ENCODE data around the gene CENPO.

Gene CENPO, protein sequence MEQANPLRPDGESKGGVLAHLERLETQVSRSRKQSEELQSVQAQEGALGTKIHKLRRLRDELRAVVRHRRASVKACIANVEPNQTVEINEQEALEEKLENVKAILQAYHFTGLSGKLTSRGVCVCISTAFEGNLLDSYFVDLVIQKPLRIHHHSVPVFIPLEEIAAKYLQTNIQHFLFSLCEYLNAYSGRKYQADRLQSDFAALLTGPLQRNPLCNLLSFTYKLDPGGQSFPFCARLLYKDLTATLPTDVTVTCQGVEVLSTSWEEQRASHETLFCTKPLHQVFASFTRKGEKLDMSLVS

DNA sequence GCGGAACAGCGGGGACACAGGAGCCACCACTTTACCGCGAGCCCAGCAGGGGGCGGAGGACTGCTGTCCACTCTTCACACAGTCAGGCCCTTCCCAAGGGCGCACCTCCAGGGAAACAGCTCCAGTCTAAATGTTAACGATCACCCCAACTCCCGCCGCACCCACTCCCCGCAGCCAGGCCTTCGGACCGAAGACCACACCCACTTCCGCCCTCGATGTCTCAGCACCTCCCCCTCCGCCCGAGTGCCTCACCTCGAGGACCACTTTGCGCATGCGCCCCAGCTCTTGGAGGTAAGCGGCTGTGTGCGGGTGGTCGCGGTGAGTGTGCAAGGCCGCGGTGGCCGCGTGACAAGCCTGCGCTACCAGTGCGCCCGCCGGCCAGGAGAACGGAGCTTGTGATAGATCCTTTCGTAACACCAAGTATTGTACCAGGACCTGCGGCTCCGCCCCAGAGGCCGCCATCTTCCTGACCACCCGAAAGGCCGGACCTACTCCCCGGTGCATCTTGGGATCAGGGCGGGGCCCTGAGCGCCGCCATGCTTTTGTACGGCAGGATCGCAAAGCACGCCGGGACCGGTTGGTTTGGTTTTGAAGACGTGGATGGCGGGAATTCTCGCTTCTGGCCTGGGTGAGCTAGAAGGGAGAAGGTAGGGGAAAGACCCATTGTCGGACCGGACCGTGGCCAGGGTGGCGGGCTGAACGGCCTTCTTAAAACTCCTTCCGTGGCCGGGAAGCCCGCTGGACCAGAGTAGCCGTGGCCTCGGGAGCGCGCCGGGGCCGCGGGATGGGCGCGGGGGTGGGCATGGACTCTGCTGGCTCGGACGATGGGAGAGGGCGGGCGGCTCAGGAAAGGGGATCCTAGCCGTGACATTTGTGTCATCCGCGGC lies at the start of gene CENPO, which contains the start of gene PTRHD1:
Gene CENPO (plus strand): TSS at position 552 of the 887 bp plus-strand sequence. CDS start 495 bp downstream, outside the sequence.
Gene PTRHD1 (minus strand): TSS at position 518 of the 887 bp plus-strand sequence. CDS start 14 bp downstream, at position 504.
- Histone ChIP-seq H3K9ac (ENCODE audit: low read depth, low read length) (peak within 1 kb of the TSS; percentile 82), H3K36me3 (ENCODE audit: insufficient read depth, low read length) (peaks cover 17% of the 10 kb centered on the region), H3K4me1 (ENCODE audit: insufficient read depth, low read length) (peaks cover 17% of the 10 kb centered on the region), H3K9me3 (ENCODE audit: control insufficient read depth, insufficient read depth, low read length) (no peaks in the 10 kb centered on the region)

DNA sequence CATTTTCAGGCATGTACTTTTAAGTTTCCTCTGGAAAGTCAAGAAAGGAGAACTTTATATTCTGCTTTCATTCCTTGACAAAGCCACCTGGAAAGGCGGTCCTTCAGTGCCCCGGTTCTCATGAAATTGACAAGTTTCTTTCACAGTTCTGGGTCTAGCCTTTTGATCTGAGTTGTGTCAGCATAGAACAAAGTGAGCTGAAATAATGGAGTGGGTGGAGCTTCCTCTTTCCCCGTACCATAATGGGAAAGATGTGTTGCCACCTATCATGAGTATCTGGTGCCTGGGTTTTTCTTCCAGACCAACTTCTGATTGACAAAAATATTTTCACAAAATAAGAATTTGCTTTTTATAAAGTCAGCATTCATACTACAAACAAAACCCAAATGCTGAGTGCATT lies 49.3 kb upstream of the CENPO start:
- no peak overlapping the region for H3K9ac ChIP-seq (ENCODE audit: low read depth, low read length)
- peaks cover 4% of the 10 kb centered on the region; the same call in 1 of the 2 replicates for H3K4me1 ChIP-seq (ENCODE audit: insufficient read depth, low read length)
- H3K9me3 ChIP-seq (ENCODE audit: control insufficient read depth, insufficient read depth, low read length): no peaks in the 10 kb centered on the region
- no peaks in the 10 kb centered on the region for H3K36me3 ChIP-seq (ENCODE audit: insufficient read depth, low read length)

DNA sequence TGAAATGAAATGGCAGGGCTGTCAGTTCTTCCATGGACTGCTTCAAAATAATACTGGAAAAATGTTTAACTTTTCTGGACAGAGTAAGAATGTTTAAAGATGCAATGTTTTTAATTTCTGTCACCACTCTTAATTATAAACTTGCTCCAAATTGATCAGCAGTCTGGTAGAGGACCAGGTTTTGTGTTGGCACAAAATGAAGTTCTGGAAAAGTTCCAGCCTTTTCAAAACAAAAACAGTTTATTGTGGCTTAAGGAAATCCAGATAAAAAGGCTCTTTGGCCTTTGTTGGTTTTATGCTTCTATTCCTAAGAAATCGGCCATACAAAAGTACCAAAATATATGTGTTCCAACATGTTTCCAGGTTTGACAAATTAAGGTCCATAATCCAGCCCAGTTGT lies 48.9 kb upstream of the CENPO start:
- no peaks in the 10 kb centered on the region for H3K9me3 ChIP-seq (ENCODE audit: control insufficient read depth, insufficient read depth, low read length)

DNA sequence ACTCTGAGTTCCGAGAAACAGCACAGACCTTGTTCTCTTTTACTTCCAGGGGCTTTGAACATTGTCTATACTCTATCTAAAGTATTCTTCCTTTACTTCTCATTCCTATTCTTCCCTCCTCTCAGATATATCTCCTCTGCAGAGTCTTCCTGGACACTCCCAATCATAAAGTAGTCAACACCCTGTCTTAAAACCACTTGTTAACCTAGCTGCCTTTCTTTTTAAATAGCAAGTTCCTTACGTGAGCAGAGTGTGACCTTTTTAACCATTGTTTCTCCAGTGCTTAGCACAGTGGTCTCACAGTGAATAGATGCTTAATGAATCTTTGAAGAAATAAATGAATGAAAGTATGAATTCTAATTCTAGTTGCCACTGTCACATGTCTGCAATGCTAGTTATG lies 47.4 kb upstream of the CENPO start:
- no peaks in the 10 kb centered on the region for H3K36me3 ChIP-seq (ENCODE audit: insufficient read depth, low read length)
- no peaks in the 10 kb centered on the region for H3K9me3 ChIP-seq (ENCODE audit: control insufficient read depth, insufficient read depth, low read length)

More for the DNA sequence above, 48.9 kb upstream of the CENPO start:
- Histone ChIP-seq H3K9ac (ENCODE audit: low read depth, low read length) (no peak overlapping the region), H3K36me3 (ENCODE audit: insufficient read depth, low read length) (no peaks in the 10 kb centered on the region), H3K4me1 (ENCODE audit: insufficient read depth, low read length) (peaks cover 4% of the 10 kb centered on the region; the same call in 1 of the 2 replicates)

DNA sequence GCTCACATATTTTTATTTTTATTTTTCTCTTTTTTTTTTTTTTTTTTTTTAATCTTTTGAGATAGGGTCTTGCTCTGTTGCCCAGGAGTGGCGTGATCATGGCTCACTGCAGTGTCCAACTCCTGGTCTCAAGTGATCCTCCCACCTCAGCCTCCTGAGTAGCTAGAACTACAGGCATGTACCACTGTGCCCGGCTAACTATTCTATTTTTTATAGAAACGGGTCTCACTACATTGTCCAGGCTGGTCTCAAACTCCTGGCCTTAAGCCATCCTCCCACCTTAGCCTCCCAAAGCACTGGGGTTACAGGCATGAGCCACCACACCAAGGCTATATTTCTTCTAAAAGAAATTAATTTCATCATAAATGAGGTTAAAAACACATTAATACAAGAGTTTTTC lies 45.9 kb upstream of the CENPO start:
- Histone ChIP-seq H3K36me3 (ENCODE audit: insufficient read depth, low read length) (no peaks in the 10 kb centered on the region), H3K9me3 (ENCODE audit: control insufficient read depth, insufficient read depth, low read length) (no peaks in the 10 kb centered on the region), H3K9ac (ENCODE audit: low read depth, low read length) (no peak overlapping the region), H3K4me1 (ENCODE audit: insufficient read depth, low read length) (no peaks in the 10 kb centered on the region)

More for the DNA sequence above, 47.4 kb upstream of the CENPO start:
- no peak overlapping the region for H3K9ac ChIP-seq (ENCODE audit: low read depth, low read length)
- no peaks in the 10 kb centered on the region for H3K4me1 ChIP-seq (ENCODE audit: insufficient read depth, low read length)

DNA sequence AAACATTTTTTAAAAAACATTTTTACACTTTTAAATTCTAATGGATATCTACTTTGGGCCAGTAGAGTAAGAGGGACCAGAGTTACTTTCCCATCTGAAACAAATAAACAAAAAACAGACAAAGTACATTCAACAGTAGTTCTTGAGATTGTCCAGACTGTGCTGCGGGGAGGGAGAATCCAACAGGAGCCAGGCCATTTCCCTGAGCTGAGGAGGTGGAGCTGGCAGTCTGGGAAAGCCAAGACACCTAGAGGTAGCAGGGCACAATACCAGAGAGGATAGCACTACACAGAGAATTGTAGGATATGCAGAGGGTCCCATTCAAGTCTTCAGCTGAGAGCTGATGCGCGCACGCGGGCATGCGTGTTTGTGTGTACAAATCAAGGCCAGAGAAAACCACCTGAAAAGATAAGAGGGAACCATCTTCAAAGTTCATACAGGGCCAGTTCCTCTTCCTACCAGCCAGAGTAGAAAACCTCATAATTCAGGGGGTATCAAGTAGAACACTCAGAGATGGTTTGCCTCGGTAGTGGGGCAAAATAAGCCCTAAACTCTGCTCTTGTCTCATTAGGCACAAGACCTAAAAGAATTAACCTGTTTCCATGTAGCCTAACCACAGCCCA lies 44.0 kb upstream of the CENPO start:
- Histone ChIP-seq H3K9me3 (ENCODE audit: control insufficient read depth, insufficient read depth, low read length) (no peaks in the 10 kb centered on the region), H3K9ac (ENCODE audit: low read depth, low read length) (no peak overlapping the region), H3K36me3 (ENCODE audit: insufficient read depth, low read length) (no peaks in the 10 kb centered on the region; the same call in 1 of the 2 replicates), H3K4me1 (ENCODE audit: insufficient read depth, low read length) (no peaks in the 10 kb centered on the region)

DNA sequence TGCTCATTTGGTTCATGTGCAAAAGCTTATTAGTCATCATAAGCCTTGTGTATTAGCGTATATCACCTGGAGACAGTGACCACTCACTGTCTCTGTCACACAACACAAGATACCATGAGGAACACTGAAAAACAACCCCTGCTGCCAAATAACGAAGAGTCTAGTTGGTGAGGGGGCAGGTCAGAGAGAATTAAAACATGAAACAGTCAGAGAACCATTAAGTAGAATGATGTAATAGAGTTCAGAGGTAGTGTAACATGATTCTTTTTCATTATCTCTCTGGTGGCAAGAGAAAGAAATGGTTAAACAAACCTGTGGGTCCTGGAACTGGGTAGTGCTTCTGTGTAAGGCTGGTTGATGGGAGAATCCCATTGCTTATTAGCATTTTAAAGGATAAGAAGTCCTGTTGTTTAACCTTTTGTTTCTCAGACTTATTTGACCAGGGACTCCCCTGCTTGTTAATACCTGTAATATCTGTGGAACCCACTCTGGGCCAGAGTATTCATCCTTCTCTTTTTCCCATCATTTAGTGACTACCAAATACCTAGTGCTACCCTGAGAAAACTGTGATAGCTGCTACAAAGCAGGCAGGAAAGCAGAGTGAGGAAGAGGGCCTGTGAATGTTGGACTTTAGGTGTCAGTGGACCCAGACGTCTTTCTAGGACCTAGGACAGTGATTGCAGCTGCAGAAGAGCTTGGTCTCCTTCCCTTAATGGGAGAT lies 38.1 kb upstream of the CENPO start:
- Histone ChIP-seq H3K9ac (ENCODE audit: low read depth, low read length) (no peak overlapping the region), H3K9me3 (ENCODE audit: control insufficient read depth, insufficient read depth, low read length) (no peaks in the 10 kb centered on the region), H3K36me3 (ENCODE audit: insufficient read depth, low read length) (no peaks in the 10 kb centered on the region; the same call in 1 of the 2 replicates), H3K4me1 (ENCODE audit: insufficient read depth, low read length) (peaks cover 10% of the 10 kb centered on the region)

DNA sequence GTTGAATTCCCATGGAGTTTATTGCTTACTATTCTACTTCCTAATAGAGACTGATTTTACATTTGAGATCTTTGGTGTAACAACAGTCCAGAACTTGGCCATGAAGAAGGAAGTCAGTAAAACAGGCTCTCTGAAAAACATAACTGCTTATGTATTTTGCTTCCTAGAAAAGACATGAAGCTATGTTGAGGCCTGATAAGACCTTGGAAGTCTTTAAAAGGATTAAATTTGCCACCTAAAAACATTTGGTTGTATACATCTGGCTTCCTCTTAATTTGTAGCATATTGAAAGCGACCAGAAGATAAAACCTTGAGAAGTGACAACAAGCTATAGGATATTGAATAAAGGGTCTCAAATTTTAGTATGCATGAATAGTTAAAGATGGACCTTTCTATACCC lies 36.4 kb upstream of the CENPO start:
- Histone ChIP-seq H3K9ac (ENCODE audit: low read depth, low read length) (no peak overlapping the region), H3K9me3 (ENCODE audit: control insufficient read depth, insufficient read depth, low read length) (no peaks in the 10 kb centered on the region), H3K36me3 (ENCODE audit: insufficient read depth, low read length) (no peaks in the 10 kb centered on the region; the same call in 1 of the 2 replicates), H3K4me1 (ENCODE audit: insufficient read depth, low read length) (peaks cover 10% of the 10 kb centered on the region)

DNA sequence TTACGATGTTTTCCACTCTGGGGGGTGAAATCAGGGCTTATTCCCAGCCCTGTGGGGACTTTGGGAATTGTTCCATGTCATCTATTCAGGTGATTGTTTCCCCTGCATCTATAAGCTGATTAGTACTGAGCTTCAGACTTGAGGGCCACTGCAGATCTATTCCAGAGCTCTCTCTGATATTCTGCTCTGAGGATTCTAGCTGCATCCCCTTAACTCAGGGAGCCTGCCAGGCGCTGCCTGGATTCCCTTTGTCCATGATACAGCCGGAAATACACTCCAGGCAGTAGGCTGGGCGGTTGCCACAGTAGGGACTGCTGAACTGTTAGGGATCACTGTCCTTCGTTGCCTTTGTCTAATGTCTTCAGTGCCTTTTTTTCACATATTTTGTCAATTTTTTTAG lies 31.4 kb upstream of the CENPO start:
- Histone ChIP-seq H3K36me3 (ENCODE audit: insufficient read depth, low read length) (no peaks in the 10 kb centered on the region), H3K9ac (ENCODE audit: low read depth, low read length) (no peak overlapping the region), H3K4me1 (ENCODE audit: insufficient read depth, low read length) (no peaks in the 10 kb centered on the region)

DNA sequence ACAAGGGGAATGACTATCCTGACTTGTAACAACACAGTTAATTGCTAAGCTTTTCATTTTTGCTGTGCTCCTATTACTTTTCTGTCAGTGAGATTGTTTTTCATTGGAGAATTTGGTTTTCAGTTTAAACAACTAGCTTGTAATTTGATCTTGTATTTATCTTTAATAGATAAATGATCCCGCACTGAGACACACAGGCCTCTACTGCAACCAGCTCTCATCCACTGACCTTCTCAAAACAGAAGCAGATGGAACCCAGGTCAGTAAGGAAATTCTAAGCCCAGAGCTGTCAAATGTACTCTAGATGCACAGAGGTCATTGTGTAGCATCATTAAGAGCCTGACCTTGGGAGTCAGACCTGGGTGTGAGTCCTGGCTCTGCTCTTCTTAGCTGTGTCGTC lies 30.7 kb upstream of the CENPO start:
- Histone ChIP-seq H3K9me3 (ENCODE audit: control insufficient read depth, insufficient read depth, low read length) (no peaks in the 10 kb centered on the region), H3K9ac (ENCODE audit: low read depth, low read length) (no peak overlapping the region), H3K36me3 (ENCODE audit: insufficient read depth, low read length) (no peaks in the 10 kb centered on the region), H3K4me1 (ENCODE audit: insufficient read depth, low read length) (no peaks in the 10 kb centered on the region)

More for the DNA sequence above, 31.4 kb upstream of the CENPO start:
- no peaks in the 10 kb centered on the region for H3K9me3 ChIP-seq (ENCODE audit: control insufficient read depth, insufficient read depth, low read length)

DNA sequence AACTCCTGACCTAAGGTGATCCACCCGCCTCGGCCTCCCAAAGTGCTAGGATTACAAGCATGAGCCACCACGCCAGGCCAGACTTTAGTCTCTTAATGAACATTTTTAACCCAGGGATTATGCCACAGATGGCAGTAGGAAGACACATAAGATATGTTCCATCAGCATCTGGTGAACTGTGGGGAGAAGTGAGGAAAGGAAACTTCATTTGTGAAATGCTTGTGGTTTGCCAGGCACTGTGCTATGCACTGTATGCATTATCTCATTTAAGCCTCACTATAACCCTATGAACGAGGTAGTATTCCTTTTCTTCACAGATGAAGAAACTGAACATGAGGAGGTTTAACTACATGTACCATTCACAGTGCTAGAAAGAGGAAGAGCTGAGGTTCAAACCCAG lies 29.4 kb upstream of the CENPO start:
- no peaks in the 10 kb centered on the region for H3K36me3 ChIP-seq (ENCODE audit: insufficient read depth, low read length)
- H3K4me1 ChIP-seq (ENCODE audit: insufficient read depth, low read length): no peaks in the 10 kb centered on the region
- no peak overlapping the region for H3K9ac ChIP-seq (ENCODE audit: low read depth, low read length)
- no peaks in the 10 kb centered on the region for H3K9me3 ChIP-seq (ENCODE audit: control insufficient read depth, insufficient read depth, low read length)

DNA sequence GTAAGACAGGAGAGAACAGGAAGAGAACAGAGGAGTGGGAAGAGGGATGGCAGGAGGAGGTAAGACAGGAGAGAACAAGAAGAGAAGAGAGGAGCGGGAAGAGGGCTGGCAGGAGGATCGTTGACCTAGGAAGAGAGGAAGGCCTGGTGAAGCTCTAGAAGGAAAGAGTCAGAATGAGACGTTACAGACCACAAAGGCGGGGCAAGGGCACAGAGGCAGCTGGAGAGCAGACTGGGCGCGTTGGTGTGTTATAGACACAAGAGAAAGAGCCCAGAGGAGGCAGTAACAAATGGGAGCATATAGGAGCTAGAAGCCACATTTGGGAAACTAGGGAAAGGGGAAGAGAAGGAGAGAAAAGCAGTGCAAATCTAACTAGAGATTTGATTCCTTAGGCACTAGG lies 26.6 kb upstream of the CENPO start:
- Histone ChIP-seq H3K9me3 (ENCODE audit: control insufficient read depth, insufficient read depth, low read length) (no peaks in the 10 kb centered on the region), H3K36me3 (ENCODE audit: insufficient read depth, low read length) (no peaks in the 10 kb centered on the region), H3K4me1 (ENCODE audit: insufficient read depth, low read length) (no peaks in the 10 kb centered on the region), H3K9ac (ENCODE audit: low read depth, low read length) (no peak overlapping the region)

DNA sequence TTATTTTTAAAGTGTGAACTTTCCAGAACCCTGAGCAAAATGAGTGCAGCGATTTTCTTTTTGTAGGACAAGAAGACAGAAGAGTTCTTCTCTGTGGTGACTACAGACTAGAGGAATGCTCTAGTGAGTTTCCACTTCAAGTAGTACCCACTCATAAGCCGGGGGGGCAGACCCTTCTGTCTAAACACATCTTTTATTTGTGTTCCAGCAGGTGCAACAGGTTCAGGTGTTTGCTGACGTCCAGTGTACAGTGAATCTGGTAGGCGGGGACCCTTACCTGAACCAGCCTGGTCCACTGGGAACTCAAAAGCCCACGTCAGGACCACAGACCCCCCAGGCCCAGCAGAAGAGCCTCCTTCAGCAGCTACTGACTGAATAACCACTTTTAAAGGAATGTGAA lies 25.2 kb upstream of the CENPO start:
- Histone ChIP-seq H3K9me3 (ENCODE audit: control insufficient read depth, insufficient read depth, low read length) (no peaks in the 10 kb centered on the region), H3K9ac (ENCODE audit: low read depth, low read length) (no peak overlapping the region), H3K4me1 (ENCODE audit: insufficient read depth, low read length) (no peaks in the 10 kb centered on the region), H3K36me3 (ENCODE audit: insufficient read depth, low read length) (no peaks in the 10 kb centered on the region)

DNA sequence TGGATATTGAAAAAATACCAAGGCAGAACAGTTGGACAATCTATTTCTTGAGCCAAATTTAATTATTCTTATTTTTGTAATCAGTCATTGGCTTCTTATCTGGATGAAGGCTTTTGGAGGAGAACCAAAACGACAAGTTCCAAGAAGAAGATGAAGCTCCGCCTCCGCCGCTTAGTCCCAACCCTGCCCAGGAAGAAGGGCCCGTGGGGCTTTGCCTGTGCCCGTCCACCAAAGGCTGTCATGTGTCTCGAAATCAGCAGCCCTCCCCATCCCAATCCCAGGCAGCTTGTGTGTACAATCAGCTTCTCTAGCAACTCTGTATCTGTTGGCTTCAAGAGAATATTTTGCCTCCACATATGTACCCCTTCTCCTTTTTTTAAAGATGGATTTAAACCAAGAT lies 24.6 kb upstream of the CENPO start:
- Histone ChIP-seq H3K9ac (ENCODE audit: low read depth, low read length) (no peak overlapping the region), H3K4me1 (ENCODE audit: insufficient read depth, low read length) (no peaks in the 10 kb centered on the region), H3K9me3 (ENCODE audit: control insufficient read depth, insufficient read depth, low read length) (no peaks in the 10 kb centered on the region), H3K36me3 (ENCODE audit: insufficient read depth, low read length) (no peaks in the 10 kb centered on the region)

Data from ES-I3 (cell line).